Kidney tubule cell (primary cell): Measurements from ENCODE around the gene ZNF385A.

Experiments
- DNase-seq: peaks from one replicate; pipeline ENCODE4 v3.0.0-alpha.2; 2018; ENCODE audit warnings: low spot score

The ZNF385A gene

DNA sequence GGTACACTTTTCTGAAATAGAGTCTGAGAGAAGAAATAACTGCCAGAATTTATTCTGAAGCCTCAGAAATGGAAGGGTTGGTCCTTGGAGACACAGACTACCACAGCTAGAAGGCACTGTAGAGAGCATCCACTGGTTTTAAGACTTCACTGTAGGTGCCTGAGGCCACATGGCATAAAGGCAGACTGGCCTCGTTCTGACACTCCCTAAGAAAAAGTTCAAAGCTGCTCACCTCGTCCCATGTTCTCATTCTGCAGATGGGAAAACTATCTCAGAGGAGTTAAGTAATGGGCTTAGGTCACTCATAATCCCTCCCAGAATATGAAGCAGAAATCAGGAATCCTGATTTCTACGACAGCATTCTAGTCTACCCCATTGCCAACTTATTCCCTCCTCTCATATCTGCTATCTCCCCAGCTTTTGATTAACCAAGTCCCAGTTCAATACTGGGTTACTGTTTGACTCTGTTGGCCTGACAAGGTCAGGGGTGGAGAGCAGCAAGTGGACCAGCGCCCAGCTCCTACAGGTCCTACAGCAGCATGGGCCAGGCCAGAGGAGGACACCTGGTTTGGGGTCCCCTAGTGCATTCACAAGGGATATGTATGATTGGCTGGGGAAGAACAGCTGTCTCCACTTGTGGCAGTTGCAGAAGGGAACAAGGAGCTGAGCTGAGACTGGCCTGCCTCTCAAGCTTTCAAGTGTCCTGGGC, 30.8 kb upstream of the ZNF385A start:
- no peak for DNase-seq

DNA sequence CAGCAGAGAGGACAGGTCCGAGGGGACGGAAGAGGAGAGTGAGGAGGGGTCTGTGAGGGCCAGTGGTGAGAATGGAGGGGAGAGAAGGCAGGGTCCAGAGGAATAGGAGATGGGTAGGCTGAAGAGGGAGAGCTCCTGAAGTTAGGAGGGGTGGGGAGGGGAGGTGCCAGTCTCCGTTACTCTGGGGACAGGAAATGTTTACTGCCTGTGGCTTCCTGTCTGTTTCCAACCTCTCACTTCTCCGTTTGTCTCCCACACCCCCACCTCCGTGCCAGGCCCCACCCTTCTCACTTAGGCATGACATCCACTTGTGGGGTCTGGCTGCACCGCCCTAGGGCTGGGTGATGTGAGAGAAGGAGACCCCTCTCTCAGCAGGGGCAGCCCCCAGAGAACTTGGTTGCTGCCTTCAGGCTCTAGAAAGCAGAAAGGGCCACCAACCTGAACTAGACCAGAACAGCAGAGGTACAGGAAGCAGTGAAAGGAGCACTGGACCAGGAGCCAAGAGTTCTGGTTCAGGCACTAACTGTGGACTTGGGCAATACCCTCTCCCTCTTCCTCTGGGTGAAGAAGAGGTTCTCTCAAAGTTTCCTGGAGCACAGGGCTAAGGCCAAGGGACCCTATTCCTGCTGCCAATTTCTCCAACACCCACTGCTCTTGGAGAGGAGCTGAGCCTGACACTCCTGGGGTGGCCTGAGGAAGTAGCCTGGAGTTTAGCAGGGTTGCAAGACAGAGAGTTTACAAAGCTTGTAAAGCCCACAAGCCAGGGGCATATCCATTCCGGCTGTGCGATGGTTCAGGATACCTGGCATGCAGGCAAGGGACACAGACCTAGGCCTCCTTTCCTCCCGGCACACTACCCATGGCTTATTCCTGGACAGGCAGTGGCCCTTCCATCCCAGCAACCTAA, 29.0 kb upstream of the ZNF385A start:
- DNase-seq: no peak

DNA sequence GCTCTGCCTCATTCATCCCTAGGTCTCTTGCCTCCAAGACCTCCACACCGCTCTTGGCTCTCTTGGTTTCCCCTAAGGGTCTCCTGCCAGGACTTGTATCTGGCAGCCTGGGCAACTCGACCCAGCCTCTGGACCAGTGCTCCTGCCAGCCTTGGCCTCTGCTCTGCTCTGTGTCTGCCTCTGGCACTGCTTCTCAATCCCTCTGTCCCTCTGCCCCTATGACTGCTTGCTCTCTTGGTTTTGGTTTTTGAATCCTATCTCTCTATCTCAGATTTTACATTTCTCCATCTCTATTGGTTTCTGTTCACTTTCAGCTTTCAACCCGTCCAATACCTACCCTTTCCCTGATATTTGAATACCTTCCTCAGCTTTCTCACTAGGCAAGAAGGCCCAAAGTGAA, 28.3 kb upstream of the ZNF385A start:
- DNase-seq: no peak

DNA sequence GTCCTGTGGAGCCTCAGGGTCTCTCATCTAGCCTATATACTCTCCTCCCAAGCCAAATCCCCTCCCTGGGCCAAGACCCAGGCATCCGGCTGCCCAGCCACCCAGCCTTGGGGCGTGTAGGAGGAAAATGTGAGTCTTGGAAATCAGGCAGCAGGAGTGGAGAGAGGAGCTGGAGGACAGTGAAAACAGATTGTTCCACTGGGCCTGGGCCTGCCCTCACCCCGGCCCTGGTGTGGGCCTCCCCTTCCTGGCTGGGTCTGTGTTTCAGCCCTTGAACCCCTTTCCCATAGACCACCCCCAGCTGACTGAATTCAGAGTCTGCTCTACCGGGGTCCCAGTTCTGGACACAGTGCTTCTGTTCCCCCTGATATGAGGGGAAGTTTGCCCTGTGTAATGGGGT, 27.8 kb upstream of the ZNF385A start:
- no peak for DNase-seq

DNA sequence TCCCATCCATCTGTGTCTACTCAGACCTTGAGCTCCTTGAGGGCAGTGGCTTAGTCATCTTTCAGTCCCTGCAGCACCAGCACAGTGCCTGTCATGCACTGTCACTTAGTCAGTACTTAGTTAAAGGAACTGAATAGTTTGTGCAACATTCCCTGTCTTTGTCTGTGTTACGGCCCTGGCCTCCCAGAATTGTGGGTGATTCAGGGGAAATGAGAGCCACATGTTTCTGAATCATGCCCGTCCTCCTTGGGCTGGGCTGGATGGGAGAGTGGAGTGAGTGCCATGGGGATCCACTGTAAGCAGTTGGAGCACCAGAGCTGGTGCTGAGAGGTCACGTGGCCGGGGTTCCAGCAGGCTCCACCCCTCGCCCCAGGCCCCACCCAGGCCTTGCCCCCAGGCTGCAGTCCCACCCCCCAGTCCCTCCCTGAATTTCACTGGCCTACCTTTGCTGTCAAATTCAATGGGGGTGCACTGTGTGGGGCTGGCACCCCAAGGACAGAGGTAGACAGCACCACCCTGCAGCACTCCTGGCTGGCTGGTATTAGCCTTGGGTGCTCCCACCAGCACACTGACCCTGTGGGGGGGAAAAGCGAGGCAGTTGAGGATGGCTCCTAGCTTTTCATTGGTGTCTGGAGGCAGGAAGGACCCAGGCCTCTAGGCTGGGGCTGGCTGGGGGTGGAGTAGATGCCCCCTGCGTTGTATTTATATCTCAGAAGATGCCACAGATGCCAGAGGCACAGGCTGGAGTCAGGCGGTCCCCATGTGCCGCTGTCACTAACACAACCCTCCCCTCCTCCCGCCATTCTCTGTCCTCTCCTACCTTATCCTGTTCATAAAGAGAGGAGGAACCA, 27.1 kb upstream of the ZNF385A start:
- peak; percentile 99 for DNase-seq

DNA sequence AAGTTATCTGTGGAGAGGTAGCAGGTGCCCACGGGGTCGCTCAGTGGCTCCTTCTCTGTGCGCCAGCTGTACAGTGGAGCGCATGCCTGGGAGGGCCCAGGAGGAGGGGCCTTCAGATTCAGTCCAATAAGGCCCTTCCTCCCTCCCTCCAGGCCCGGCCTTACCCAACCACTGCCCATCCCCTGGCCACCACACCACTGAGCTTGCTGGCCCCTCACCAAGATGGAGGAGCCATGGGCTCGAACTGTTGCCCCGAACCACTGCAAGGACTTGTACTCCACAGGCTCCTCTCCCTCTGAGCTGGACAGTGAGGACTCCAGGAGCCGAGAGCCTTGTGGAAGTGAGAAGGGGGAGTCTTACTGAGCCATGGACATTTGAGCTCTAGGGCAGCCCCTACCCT, 24.7 kb upstream of the ZNF385A start:
- DNase-seq: no peak

DNA sequence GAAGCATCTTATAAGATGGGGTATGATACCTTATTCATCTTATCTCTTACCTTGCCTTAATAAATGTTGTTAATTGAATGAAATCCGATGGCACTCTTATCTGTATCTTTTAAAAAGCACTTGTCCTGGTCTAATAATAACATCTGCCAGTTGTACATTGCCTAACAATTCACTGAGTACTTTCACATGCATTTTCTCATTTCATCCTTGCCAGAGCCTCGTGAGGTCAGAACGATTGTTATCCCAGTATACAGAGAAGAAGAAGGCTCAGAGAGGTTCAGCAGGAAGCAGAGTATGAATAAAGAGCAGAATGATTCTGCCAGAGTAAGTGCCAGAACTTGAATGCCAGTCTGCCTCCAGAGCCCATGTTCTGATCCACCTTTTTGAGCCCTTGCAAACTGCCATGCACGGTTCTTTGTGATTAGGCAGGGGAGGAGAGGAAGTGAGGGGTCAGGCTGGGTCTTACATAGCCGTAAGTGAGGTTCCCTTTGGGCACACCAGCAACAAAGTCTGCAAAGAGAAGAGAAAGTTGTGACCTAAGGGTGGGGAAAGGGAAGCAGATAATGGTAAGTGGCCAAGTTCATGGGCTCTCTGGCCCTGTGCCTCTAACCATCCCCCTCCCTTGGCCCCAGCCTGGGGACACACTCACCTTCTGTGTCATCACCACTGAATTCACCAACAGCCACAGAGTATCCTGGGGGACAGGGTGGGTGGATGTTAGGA, 22.8 kb upstream of the ZNF385A start:
- no peak for DNase-seq

DNA sequence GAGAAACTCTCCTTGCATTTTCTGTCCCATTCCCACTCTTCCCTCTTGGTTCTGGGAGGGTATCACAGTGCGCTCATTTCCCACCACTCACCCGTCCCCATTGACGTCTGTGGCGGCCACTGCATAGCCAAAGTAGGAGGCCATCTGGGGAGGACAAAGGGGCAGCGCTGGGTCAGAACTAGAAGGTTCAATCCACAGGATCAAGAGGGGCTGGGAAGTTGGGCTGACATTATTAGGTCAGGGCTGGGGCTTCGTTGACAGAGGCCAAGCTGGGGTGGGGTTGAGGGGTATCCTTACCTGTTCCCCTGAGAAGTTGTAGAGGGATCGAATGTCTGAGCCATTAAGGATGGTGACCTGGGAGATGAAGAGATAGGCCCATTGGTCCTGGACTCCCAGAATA, 21.0 kb upstream of the ZNF385A start:
- DNase-seq: no peak

DNA sequence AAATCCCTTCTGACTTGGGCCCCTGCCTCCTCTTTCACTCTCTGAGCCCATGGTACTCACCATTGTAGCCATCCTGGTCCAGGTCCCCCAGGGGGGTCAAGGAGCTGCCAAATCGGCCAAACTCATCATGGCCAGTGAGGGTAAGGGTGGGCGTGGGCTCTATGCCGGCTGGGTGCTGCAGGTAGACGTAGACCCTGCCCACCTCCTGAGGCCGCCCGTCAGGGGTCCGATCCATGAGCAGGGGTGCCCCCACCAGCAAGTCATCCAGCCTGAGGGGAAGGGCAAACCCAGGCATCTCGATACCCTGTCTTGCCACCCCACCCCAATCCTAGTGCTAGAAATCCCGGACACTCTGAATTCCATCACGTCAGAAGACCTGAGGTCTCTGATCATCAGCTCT, 20.6 kb upstream of the ZNF385A start:
- no peak for DNase-seq

DNA sequence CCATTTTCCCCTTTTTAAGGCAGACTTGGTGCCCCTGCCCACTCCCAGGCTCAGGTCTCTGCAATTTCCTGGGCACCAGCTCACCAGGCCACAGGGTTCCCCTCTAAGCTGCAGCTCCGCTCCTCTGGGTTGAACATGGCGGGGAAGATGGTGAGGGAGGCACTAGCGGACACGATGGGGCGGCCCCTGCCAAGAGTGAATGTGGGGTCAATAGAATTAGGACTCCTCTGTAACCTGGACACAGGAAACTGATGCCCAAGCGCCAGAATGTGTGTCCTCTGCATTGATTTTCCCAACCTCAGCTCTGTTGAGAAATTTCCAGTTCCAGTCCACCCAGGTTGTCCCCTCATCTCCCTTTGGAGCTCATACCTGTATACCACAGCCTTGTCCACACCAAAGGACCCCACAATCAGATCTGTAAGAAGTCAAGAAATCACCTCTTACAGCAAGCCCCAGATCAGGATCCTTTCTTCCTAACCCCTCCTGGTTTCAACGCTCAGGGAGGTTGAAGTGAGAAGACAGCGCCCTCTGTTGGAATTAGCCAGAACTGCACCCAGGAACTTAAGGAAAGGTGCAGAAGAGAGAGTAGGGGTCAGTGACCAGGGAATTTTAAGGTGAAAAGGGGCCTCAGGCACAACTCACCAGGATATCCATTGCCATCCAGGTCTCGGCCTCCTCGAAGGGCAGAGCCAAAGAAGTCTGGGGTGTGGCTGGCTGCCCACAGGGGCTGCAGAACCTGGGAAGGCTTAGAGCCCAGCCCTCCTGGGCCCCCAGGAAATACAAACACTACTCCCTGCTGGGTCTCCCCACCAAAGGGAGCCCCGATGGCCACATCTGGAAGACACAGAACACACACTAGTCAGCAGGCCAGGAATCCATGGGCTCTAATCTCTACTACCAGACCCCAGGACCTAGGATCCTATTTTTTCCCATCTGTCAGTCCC, 19.8 kb upstream of the ZNF385A start:
- DNase-seq: peak; percentile 59

DNA sequence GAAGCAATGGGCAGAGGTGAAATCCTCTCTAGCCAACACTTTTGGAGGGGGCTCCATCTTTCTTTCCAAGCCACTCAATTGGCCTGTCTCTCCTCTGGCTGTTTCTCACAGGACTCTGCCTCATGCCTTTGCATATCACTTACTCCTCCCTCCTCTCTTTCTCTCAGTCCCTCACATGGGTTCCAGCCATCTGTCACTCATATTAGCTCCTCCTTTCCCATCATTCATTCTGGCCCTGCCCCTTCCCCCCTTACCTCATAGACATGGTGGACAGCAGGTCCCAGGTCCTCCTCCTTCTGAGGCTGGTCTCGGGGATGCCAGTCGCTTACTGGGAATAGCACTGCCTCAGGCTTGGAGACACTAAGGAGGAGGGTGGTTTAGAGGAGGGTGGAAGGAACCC, 16.6 kb upstream of the ZNF385A start:
- no peak for DNase-seq

DNA sequence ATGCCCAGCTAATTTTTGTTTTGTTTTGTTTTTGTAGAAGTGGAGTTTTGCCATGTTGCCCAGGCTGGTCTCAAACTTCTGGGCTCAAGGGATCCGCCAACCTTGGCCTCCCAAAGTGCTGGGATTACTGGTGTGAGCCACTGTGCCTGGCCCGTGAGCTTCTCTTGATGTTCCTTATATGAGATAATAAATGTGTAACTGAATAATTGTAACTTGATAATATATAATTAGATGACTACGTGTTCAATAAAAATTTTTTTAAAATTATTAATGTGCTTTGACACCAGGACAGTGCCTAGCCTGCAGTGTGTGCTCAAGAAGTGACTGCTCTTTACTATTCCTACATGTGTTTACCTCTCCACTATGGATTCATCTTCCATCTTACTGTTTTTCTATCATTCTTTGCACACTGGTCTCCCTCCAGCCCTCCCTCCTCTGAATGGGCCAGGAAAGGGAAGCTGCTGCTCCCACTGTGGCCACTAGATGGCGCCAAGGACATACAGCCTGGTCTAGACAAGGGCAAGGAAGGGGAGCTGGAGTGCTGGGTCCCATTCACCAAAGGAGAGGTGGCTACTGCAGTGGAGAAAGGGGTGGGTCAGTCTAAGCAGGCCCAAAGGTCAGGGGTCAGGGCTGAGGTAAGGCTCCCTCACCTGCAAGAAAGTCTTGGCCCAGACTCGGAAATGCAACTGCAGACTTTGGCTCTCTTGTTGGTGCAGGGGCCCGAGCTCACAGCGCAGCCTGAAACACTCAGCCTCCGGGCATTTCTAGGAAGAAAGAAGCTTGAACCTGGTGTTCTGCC, 14.7 kb upstream of the ZNF385A start:
- peak; percentile 82 for DNase-seq

DNA sequence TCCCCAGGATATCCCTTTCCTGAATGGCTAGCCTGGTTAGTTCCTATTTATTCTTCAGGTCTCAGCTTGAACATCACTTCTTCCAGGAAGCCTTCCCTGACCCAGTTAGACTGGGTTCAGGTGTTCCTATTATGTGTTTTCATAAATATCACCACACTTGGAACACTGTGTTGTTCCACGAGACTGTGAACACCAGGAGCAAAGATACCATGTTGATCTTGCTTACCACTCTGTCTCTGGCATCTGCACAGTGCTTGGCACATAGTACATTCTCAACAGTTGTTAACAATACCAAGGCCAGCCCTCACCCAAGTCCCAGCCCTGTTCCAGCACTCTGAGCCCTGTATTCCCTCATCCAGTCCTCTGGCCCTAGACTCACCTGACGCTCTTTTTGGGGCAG, 13.7 kb upstream of the ZNF385A start:
- no peak for DNase-seq

DNA sequence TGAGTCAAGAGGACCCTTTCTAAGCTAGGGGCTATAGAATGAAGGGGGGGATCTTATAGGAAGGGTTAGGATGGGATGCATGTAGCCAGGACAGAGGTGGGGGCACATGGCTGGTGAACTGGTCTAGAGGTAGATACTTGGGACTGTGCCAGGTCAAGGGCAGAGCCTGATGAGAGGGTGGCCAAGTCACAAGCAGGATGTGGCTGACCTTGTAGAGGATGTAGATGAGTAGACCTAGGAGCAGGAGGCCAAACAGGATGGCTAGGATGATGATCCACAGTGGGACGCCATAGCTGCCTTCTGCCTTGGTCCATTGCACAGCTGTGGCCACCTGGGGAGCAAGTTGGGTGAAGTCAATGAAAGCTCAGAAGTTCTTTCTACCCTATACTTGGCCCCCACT, 12.6 kb upstream of the ZNF385A start:
- DNase-seq: no peak

DNA sequence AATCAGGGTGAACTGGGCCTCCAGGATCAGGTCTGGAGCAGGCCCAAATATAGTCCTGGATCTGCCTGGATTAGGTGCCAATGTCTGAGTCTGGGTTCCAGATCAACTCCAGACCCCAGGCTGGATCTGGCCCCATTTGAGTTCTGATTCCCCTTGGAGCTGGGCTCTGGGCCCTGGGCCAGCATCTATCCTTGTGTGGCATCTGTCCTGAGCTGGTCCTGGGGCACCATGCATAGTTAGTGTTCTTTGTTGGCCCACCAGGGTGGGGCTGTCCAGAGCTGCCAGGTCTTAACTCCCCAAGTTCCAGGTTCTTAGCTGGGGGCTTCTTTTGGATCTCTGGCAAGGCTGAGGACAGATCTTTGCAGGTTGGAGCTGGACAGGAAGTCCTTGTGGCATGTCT, 11.0 kb upstream of the ZNF385A start:
- no peak for DNase-seq

DNA sequence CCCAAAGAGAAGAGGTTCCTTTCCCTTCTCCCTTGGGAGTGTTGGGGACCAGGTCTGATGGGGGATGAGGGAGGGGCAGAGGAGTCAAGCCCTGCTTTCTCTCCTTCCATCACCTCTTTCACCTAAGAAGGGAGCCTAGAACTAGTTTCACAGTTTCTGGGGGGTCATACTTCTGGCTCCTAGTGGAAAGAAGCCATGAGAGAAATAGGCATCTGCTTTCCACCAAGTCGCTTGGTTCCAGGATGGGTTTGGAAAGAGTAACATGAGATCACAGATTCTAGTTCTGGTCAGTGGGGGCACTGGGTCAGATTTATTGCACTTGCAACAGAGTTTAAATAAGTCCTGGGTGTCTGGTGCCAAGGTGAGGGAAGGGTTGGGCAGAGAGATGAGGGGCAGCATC, 10.5 kb upstream of the ZNF385A start:
- DNase-seq: no peak

DNA sequence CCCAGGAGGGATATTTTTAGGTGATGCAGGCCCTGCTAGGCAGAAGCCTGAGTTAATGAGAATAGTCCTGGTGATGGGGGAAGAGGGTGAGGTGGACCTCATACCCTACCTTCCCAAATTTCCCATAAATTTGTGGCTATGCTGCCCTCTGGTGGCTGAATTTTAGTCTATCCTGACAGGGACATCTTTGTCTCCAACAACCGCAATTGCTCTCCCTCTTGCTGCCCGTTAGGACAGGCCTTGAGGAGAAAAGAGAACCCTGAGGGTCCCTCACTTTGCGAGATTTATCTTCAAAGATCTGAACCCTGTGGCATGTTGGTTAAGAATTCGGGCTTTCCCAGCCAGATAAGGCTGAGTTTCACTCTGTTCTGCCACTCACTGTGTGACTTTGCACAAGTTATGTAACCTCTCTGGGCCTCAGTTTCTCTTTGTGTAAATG, 9.8 kb upstream of the ZNF385A start:
- DNase-seq: peak; percentile 59

DNA sequence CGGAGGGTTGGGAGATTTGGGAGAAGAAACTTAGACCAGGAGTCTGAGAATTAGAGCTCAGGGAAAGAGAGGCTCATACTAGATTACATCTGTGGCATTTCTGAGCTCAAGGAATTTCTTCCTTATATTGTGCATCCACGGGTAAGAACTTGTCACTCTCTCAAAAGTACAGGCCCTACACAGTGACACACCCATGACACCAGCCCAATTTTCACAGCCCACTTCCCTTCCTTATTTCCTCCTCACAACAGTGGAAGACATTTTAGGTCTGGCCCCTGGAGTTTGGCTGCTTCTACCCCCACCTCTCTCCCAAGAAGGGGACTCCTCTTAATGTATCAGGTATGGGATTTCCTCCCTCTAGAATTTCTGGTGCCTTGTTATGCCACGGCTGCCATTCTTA, 9.2 kb upstream of the ZNF385A start:
- DNase-seq: no peak

DNA sequence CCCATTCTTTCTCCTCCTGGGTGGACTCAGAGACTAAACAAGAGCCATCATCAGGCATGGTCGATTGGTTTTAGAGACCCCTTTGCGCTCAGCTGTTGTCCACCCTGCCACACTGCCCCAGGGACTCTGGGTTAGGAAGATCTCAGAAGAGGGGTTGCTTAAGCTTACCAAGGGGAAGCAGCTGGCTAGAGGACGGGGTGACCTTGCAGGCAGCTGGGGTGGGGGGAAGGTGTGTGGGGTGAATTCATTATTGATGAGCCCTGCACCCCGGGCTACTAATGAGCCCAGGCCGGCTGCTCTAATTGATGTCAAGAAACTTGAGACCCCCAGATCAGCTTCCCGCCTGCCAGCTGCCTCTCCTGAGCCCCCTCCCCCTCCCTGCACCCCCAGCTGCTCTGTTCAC, 8.7 kb upstream of the ZNF385A start:
- DNase-seq: no peak
